Tibial nerve (tissue), 4 donors: ENCODE measurements around the gene DDAH1.

Experiments
- EP300 ChIP-seq, 2 donors: sonication (generic); formaldehyde crosslinking; IDR thresholded peaks; one replicate each; pipeline ENCODE4 v1.6.1; 2017; ENCODE audit warnings: antibody characterized with exemption in 2 of 2, mild to moderate bottlenecking in 1 of 2
- POLR2A ChIP-seq, 2 donors: fragments of 450-650 bp; IDR thresholded peaks; one replicate each; pipeline ENCODE4 v1.6.1; 2017; ENCODE audit warnings: antibody characterized with exemption in 2 of 2, mild to moderate bottlenecking in 2 of 2, moderate library complexity in 2 of 2
- TF ChIP-seq, protein P1 (sequence below), 5 experiments: fragments of 200-600 bp in 3 of 5; fragments of 450-650 bp in 2 of 5; sonication (generic) in 3 of 5; IDR thresholded peaks; one replicate each; pipeline ENCODE4 v1.5.1; 2016 to 2019; ENCODE audit warnings: antibody characterized with exemption in 5 of 5, mild to moderate bottlenecking in 3 of 5, moderate library complexity in 2 of 5

DNA sequence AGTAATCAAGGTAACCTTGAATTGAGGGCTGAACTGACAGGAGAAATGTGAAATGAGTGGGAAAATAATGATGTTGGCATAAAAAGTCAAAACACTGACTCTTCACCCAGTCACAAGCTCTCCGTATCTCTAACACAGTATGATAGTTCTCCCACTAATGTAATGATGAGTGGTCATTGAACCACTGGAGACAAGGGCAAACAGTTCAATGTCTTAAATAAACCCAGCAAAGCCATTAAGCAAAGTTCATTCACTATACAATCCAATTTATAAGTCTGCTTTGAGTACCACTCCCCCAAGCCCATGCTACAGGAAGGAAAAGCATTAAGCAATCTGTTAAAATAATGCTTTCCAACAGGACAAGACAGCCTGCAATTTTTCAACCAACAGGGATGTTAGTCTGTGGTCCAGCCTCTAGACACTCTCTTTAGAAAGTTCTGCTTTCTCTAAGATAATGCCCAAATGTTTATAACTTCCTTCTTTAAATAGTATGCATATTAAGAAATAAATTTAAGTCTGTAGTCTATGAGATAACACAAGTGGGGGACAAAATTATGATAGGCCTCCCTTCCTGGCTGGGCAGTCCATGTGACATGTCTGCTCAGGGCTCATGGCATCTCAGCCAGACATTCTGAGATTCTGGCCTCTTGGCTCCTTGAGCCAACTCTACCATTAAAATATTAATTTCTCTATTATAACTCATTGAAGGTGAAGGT, 25.5 kb upstream of the DDAH1 start:
- TF ChIP-seq POLR2A (IDR thresholded peaks at IDR 0.05) (no peak), EP300 (IDR thresholded peaks at IDR 0.05) (no peak)
- TF ChIP-seq, protein P1, sequence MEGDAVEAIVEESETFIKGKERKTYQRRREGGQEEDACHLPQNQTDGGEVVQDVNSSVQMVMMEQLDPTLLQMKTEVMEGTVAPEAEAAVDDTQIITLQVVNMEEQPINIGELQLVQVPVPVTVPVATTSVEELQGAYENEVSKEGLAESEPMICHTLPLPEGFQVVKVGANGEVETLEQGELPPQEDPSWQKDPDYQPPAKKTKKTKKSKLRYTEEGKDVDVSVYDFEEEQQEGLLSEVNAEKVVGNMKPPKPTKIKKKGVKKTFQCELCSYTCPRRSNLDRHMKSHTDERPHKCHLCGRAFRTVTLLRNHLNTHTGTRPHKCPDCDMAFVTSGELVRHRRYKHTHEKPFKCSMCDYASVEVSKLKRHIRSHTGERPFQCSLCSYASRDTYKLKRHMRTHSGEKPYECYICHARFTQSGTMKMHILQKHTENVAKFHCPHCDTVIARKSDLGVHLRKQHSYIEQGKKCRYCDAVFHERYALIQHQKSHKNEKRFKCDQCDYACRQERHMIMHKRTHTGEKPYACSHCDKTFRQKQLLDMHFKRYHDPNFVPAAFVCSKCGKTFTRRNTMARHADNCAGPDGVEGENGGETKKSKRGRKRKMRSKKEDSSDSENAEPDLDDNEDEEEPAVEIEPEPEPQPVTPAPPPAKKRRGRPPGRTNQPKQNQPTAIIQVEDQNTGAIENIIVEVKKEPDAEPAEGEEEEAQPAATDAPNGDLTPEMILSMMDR (IDR thresholded peaks at IDR 0.05): no peak
